GM21447 (cell line): Measurements from ENCODE around the gene AFTPH.

Source experiments
- ATAC-seq: cut with Tn5 transposase; IDR thresholded peaks from one replicate; pipeline ENCODE4 v1.9.1; 2021; ENCODE audit not compliant: unreplicated experiment

Gene AFTPH

GRCh38 chr2:64608867-64609226 is 84.7 kb downstream of the AFTPH start:
- no peak for ATAC-seq

GRCh38 chr2:64609227-64609941 is 85.3 kb downstream of the AFTPH start:
- ATAC-seq: no peak

DNA sequence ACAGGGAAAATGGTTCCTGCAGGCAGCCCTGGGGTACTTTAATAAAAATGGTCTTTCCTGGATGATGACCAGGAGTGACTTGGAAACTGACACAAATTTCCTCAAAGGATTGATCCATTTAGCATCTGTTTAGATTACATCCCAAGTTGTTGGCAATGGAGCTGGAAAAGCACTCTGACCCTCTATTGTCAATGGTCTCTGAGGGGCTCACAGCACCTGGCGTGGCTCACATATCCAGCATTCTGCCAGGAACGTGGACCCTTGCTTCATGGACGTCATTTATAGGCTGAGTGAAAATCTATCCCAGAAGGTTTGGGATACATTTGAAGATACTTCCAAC is 85.8 kb downstream of the AFTPH start:
- ATAC-seq: no peak

DNA sequence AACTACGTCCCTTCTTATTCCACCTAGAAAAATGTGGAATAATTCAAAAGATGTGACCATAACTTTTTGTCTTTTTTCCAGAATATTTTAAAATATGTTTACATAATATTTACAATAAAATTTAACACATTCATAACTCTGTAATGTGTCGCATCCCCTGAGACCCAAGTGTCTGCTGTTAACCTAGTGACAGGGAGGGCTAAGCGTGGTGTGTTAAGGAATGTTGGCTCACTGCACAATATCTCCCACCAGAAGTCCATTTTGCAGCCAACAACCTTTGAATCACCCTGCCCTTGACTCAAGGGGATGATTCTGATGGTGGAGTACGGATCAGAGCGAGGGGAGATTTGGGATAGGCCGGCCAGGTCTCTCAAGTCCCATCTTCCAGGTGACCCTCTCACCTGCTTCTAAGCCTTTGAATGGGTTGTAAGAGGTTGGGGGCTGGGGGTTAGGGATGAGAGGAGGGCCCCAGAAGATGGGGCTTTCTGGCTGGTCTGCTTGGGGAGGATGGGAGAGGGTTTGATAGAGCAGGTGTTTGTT is 86.3 kb downstream of the AFTPH start:
- ATAC-seq: no peak

DNA sequence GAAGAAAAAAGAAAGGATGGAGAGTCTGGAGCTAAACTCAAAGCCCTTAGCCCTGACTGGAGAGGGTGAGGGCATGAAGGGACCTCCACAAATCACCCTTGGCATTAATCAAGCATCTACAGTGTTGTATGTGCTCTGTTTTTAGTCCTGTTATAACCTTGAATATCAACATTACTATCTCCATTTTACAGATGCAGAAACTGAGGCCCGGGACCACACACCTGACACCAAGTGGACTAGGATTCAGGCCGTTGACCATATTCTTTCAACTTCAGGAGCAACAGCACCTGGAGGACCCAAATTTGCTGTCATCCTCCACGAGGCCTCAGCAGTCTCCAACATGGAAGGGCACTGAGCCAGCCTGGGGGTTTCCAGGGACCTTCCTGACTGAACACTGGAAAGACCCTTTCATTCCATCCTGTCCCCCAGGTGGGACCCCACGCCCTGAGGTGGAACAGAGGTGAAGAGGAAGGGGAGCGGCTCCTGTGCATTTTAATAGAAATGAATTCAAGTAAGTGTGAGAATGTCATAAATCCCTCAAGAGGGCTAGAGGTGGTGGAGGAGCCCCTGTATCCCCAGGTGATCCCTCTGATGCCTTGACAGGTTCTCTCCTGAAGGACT is 88.6 kb downstream of the AFTPH start:
- no peak for ATAC-seq

DNA sequence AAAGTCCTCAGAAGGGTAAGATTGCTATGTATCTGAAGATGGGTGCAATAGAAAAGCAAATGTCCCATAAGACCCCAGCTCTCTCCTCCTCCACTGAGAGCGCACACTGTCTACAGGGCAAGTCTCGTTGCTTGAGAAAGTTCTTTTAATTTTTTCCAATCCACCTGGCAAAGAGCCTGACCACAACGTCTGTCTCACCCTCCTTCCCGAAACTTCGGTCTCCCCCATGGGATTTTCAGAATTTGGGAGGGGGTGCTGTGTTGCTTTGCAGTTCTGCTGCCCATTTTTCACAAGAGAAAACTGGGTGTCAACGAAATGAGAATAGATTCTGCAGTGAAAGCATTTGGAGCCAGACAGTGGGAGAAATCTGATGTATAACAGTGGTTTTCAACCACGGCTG is 89.1 kb downstream of the AFTPH start:
- no peak for ATAC-seq

- no peak for ATAC-seq
Observed at GRCh38 chr2:64615192-64615763, 91.2 kb downstream of the AFTPH start.

DNA sequence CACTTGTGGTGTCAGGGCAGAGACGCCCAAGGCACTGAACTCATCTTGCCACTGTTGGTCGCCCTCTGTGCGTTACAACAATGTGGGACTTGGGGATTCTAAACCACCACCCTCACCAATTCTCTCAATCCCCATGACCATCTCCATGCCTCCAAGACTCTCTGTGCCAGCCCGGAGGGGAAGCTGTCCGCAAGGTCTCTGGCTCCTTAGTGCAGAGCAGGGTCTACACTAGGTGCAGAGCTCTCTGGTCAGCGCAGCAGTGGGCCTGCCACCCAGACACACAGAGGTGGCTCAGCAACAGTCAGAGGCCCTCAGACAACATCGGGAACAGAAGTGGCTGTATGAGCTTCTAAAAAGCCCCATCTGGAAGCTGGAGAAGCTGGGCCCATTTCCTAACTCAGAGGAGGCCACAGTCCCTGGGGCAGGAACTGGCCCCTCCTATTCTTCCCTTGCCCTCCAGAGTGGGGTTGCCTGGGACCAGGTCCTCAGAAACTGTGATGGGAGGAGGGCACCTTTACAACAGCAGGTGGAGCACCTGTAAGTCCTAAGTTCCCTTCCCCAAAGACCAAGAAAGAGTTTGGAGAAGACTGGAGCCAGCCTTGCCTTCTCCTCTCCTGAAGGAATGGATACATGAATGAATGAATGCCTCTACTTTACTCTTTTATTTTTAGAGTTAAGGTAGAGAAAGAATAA is 91.9 kb downstream of the AFTPH start:
- no peak for ATAC-seq

- no peak for ATAC-seq
Observed at GRCh38 chr2:64617631-64618151, 93.6 kb downstream of the AFTPH start.

DNA sequence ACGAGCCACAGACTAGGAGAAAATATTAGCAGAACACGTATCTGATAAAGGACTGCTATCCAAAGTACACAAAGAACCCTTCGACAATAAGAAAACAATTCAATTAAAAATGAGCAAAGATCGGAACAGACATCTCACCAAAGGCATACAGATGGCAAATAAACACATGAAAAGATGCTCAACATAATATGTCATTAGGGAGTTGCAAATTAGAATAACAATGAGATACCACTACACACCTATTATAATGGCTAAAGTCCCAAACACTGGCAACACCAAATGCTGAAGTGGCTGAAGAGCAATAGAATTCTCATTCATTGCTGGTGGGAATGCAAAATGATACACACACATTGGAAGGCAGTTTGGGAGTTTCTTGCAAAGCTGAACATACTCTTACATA is 96.5 kb downstream of the AFTPH start:
- ATAC-seq: no peak

GRCh38 chr2:64622443-64623241 is 98.5 kb downstream of the AFTPH start:
- no peak for ATAC-seq

DNA sequence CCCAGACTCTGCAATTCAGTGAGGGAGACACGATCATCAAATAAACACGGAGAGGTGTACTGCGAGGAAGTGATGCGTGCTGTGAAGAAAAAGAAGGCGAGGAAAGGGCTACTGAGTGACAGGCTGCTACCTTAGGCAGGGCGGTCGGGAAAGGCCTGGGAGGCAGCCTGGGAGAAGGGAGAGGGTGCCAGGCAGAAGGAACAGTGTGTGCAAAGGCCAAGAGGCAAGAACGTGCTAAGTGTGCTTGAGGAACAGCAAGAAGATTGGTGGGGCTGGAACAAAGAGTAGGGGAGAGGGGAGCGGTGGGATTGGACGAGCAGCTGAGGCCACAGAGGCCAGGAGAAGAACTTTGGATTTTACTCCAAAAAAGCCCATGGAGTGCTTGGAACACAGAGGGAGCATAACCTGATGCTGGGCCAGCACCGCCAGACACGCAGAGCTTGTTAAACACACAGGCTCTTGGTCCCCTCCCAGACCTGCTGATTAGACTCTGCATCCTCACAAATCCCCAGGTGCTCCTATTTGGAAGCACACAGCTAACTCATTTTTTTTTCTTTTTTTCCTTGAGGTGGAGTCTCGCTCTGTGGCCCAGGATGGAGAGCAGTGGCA is 99.2 kb downstream of the AFTPH start:
- no peak for ATAC-seq

GRCh38 chr2:64624108-64624610 is 100.0 kb downstream of the AFTPH start:
- no peak for ATAC-seq

GRCh38 chr2:64624862-64625261 is 100.7 kb downstream of the AFTPH start:
- no peak for ATAC-seq

- ATAC-seq: no peak
Observed at GRCh38 chr2:64625299-64626145, 101.4 kb downstream of the AFTPH start.

DNA sequence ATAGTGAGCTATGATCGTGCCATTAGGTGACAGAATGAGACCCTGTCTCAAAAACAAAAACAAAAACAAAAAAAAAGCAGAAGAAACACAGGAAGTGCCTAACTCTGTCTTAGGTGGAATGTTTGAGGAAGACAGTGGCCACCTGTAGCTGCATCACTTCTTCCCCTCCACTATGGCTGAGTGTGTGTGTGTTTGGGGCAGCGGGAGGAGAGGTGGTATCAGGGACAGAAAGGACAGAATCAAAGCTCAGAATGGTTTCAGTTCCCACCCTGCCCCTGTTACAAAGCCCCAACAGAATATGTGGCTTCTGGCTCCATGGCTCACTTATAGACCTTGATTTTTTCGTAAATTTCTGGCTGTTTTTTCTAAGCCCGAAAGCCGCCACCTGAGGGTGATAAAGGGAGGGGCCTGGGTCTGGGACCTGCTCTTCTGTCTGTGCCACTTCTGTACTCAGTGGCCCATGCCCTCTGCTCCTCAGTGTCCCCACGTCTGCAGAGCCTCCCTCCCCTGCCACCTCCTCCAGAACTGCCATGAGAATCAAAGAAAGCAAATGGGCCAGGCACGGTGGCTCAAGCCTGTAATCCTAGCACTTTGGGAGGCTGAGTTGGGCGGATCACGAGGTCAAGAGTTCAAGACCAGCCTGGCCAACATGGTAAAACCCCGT is 102.2 kb downstream of the AFTPH start:
- ATAC-seq: no peak

GRCh38 chr2:64626963-64627760 is 103.0 kb downstream of the AFTPH start:
- no peak for ATAC-seq
